Measurements from ENCODE around the gene C16orf92.

The C16orf92 gene

GRCh38 chr16:30063893-30064728, 41.1 kb downstream of the C16orf92 start:
- peak overlapping the region; percentile 94 for H3K4me3 ChIP-seq (ENCODE audit: low read depth, low read length)
- peak; percentile 89 for DNase-seq (ENCODE audit: low read depth)
- peak; percentile 45 for TF ChIP-seq CTCF (IDR thresholded peaks at IDR 0.05; ENCODE audit: insufficient read depth, low read depth, low read length, missing control alignments)

- peak overlapping the region; percentile 94 for H3K4me3 ChIP-seq (ENCODE audit: low read depth, low read length)
- DNase-seq (ENCODE audit: low read depth) = no peak
- no peak for TF ChIP-seq CTCF (IDR thresholded peaks at IDR 0.05; ENCODE audit: insufficient read depth, low read depth, low read length, missing control alignments)
Measured at GRCh38 chr16:30064729-30065101, 41.7 kb downstream of the C16orf92 start.

- TF ChIP-seq CTCF (IDR thresholded peaks at IDR 0.05; ENCODE audit: insufficient read depth, low read depth, low read length, missing control alignments) = no peak
- H3K4me3 ChIP-seq (ENCODE audit: low read depth, low read length) = peak within 1 kb of the TSS; percentile 94
- peak; percentile 98 for DNase-seq (ENCODE audit: low read depth)
Measured at GRCh38 chr16:30065102-30065942, 42.3 kb downstream of the C16orf92 start, which contains the start of gene ALDOA. TSS of gene ALDOA (plus strand) at chr16:30065760. CDS start at chr16:30066898, 1,138 bp downstream.

GRCh38 chr16:30065943-30066760, 43.2 kb downstream of the C16orf92 start:
- no peak for TF ChIP-seq CTCF (IDR thresholded peaks at IDR 0.05; ENCODE audit: insufficient read depth, low read depth, low read length, missing control alignments)
- peak overlapping the region; percentile 94 for H3K4me3 ChIP-seq (ENCODE audit: low read depth, low read length)
- DNase-seq (ENCODE audit: low read depth) = no peak

- TF ChIP-seq CTCF (IDR thresholded peaks at IDR 0.05; ENCODE audit: insufficient read depth, low read depth, low read length, missing control alignments) = no peak
- DNase-seq (ENCODE audit: low read depth) = no peak
- H3K4me3 ChIP-seq (ENCODE audit: low read depth, low read length) = peak overlapping the region; percentile 94
Measured at GRCh38 chr16:30066761-30067583, 44.0 kb downstream of the C16orf92 start.

- peak overlapping the region; percentile 94 for H3K4me3 ChIP-seq (ENCODE audit: low read depth, low read length)
- no peak for DNase-seq (ENCODE audit: low read depth)
Measured at GRCh38 chr16:30067584-30067916, 44.6 kb downstream of the C16orf92 start.

More at GRCh38 chr16:30067584-30067916, 44.6 kb downstream of the C16orf92 start:
- TF ChIP-seq CTCF (IDR thresholded peaks at IDR 0.05; ENCODE audit: insufficient read depth, low read depth, low read length, missing control alignments) = no peak

Data from GM12865 (cell line).